Loucy (cell line): ENCODE measurements around the gene HNF4A.

Experiments used
- H2AFZ ChIP-seq: fragments of 200-600 bp; sonication (generic); 2 replicates; pipeline ENCODE4 v1.6.0; 2016; ENCODE audit warnings: antibody characterized with exemption, mild to moderate bottlenecking, low read length, moderate library complexity
- H3F3A ChIP-seq: fragments of 200-600 bp; 2 replicates; pipeline ENCODE4 v1.6.0; 2016; ENCODE audit warnings: antibody characterized with exemption, low read depth, mild to moderate bottlenecking
- H3K27me3 ChIP-seq: fragments of 200-600 bp; sonication (generic); 2 replicates; pipeline ENCODE4 v1.6.1; 2014; ENCODE audit warnings: low read length, mild to moderate bottlenecking; ENCODE audit not compliant: insufficient read depth, poor library complexity, severe bottlenecking
- H3K36me3 ChIP-seq: fragments of 200-600 bp; sonication (generic); 2 replicates; pipeline ENCODE4 v1.6.1; 2016; ENCODE audit warnings: low read length; ENCODE audit not compliant: insufficient read depth
- H3K4me1 ChIP-seq: fragments of 200-600 bp; sonication (generic); 2 replicates; pipeline ENCODE4 v1.5.1; 2014; ENCODE audit warnings: low read length, mild to moderate bottlenecking; ENCODE audit not compliant: insufficient read depth, poor library complexity, severe bottlenecking
- H3K4me2 ChIP-seq: fragments of 200-600 bp; sonication (generic); 2 replicates; pipeline ENCODE4 v1.6.0; 2014; ENCODE audit warnings: antibody characterized with exemption, low read length, low read depth, mild to moderate bottlenecking; ENCODE audit not compliant: poor library complexity, severe bottlenecking
- H3K4me3 ChIP-seq: fragments of 200-600 bp; sonication (generic); 2 replicates; pipeline ENCODE4 v1.5.1; 2014; ENCODE audit warnings: low read length, mild to moderate bottlenecking, mixed read lengths; ENCODE audit not compliant: poor library complexity, severe bottlenecking
- H3K79me2 ChIP-seq: fragments of 200-600 bp; sonication (generic); 2 replicates; pipeline ENCODE4 v1.6.1; 2014; ENCODE audit warnings: low read length; ENCODE audit not compliant: insufficient read depth
- H3K9ac ChIP-seq: fragments of 200-600 bp; sonication (generic); 2 replicates; pipeline ENCODE4 v1.6.0; 2014; ENCODE audit warnings: mild to moderate bottlenecking, low read depth, low read length, moderate library complexity; ENCODE audit not compliant: poor library complexity, severe bottlenecking
- H3K9me2 ChIP-seq: fragments of 200-600 bp; sonication (generic); replicated peaks from 2 replicates; pipeline ENCODE4 v1.6.1; 2016; ENCODE audit warnings: low read depth, low read length, mixed read lengths
- H3K9me3 ChIP-seq: fragments of 200-600 bp; sonication (generic); 2 replicates; pipeline ENCODE4 v1.6.1; 2014; ENCODE audit warnings: mild to moderate bottlenecking, antibody characterized with exemption, low read length, low read depth; ENCODE audit not compliant: insufficient read depth
- H4K20me1 ChIP-seq: fragments of 200-600 bp; sonication (generic); 2 replicates; pipeline ENCODE4 v1.6.0; 2014; ENCODE audit warnings: antibody characterized with exemption, low read length, mild to moderate bottlenecking; ENCODE audit not compliant: insufficient read depth, poor library complexity, severe bottlenecking
- CTCF ChIP-seq: fragments of 200-600 bp; sonication (generic); conservative IDR thresholded peaks from 2 replicates; pipeline ENCODE4 v1.5.1; 2014; ENCODE audit warnings: mild to moderate bottlenecking, antibody characterized with exemption, low read length
- EZH2phosphoT487 ChIP-seq: fragments of 200-600 bp; IDR thresholded peaks from 2 replicates; pipeline ENCODE4 v1.6.1; 2018; ENCODE audit warnings: antibody characterized with exemption, mild to moderate bottlenecking, moderate library complexity, borderline replicate concordance

HNF4A gene

DNA sequence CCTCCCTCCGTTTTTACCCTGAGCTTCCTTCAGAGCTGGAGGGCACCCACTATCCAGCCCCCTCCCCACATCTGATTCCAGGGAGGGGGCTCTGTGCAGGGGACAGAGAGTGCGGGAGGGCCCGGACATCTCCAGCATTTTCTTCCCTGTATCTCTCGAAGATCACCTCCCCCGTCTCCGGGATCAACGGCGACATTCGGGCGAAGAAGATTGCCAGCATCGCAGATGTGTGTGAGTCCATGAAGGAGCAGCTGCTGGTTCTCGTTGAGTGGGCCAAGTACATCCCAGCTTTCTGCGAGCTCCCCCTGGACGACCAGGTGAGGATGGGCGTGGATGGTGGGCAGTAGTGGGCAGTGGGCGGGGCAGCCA, 58.8 kb downstream of the HNF4A start:
- TF ChIP-seq EZH2phosphoT487: no peak
- no peak for TF ChIP-seq CTCF
- no peaks in the 10 kb centered on the region for H3K36me3 ChIP-seq
- H3K79me2 ChIP-seq: no peaks in the 10 kb centered on the region
- H3K4me3 ChIP-seq: no peak overlapping the region
- H3K27me3 ChIP-seq: no peaks in the 10 kb centered on the region
- no peaks in the 10 kb centered on the region for H3K9me3 ChIP-seq
- no peaks in the 10 kb centered on the region for H3K9me2 ChIP-seq
- no peaks in the 10 kb centered on the region for H3F3A ChIP-seq
- no peaks in the 10 kb centered on the region for H4K20me1 ChIP-seq
- H3K4me1 ChIP-seq: no peaks in the 10 kb centered on the region
- H3K9ac ChIP-seq: no peak overlapping the region
- H2AFZ ChIP-seq: no peak overlapping the region
- no peak overlapping the region for H3K4me2 ChIP-seq

DNA sequence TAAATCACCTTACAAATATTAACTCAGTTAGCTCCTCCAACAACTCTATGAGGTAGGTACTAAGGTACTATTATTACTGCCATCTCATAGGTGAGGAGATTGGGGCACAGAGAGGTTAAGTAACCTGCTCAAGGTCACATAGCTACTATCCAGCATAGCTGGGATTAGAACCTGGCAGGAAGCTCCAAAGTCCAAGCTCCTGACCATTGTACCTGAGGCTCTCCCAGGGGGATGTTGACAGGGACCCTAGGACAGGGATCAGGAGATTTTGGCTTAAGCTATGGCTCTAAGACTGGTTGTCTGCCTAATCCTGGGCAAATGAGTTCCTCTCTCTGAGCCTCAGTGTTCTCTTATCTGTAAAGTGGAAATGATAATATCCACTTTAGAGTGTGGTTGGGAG, 59.3 kb downstream of the HNF4A start:
- Histone ChIP-seq H3K9ac (no peak overlapping the region), H3K4me2 (no peak overlapping the region), H2AFZ (no peak overlapping the region), H3K4me3 (no peak overlapping the region), H3K79me2 (no peaks in the 10 kb centered on the region), H3K27me3 (no peaks in the 10 kb centered on the region), H3K9me2 (no peaks in the 10 kb centered on the region), H3K36me3 (no peaks in the 10 kb centered on the region), H4K20me1 (no peaks in the 10 kb centered on the region), H3K4me1 (no peaks in the 10 kb centered on the region), H3K9me3 (no peaks in the 10 kb centered on the region), H3F3A (no peaks in the 10 kb centered on the region)
- no peak for TF ChIP-seq EZH2phosphoT487
- no peak for TF ChIP-seq CTCF

DNA sequence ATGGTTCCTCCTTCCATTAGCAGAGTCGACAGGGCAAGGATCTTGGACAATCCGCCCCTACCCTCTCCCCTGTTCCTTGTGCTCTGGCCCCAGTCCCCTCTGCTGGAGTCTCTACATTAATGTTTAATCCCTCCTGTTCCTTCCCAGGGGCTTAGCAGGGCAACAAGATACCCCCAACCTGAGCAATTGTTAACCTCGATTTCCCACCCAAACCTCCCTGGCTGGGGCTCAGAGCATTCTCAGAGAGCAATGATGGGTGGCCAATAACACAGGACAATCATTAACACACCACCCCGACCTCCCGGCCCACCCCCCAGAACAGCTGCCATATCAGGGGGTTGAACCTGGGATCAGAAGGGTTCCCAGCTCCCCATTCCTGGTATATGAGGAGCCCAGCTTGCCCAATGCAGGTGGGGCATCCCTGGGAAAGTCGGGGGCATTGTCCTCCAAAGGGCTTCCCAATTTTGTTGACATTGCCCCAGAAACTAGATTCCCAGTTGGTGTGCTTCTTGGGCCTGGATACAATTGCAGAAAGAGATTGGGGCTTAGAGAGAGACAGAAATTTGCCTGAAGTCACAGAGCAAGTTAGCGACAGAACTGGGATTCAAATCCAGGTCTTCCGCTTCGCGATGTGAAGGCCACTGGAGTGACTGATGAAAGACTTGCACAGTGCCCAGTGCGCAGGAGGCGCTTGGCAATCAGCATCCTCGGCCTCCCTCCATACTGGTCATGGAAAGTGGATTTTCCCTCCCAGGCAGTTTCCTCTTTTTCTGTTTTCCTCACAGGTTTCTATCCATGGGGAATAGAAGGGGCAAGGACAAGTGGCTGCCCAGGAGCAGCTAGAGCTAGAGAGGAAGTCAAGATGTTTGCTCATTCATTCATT, 60.6 kb downstream of the HNF4A start:
- TF ChIP-seq CTCF: no peak
- TF ChIP-seq EZH2phosphoT487: no peak
- H3K9ac ChIP-seq: no peak overlapping the region
- no peaks in the 10 kb centered on the region for H3K27me3 ChIP-seq
- H2AFZ ChIP-seq: no peak overlapping the region
- H3K36me3 ChIP-seq: no peaks in the 10 kb centered on the region
- no peak overlapping the region for H3K4me2 ChIP-seq
- H4K20me1 ChIP-seq: no peaks in the 10 kb centered on the region
- no peaks in the 10 kb centered on the region for H3K9me3 ChIP-seq
- no peaks in the 10 kb centered on the region for H3K4me1 ChIP-seq
- H3K4me3 ChIP-seq: no peak overlapping the region
- H3K9me2 ChIP-seq: no peaks in the 10 kb centered on the region
- H3K79me2 ChIP-seq: no peaks in the 10 kb centered on the region
- H3F3A ChIP-seq: no peaks in the 10 kb centered on the region
